Vagina (tissue), 2 donors: ENCODE results near the gene DOCK7. TPM values are rescaled to one million over a fixed set of nuclear protein-coding genes. Genes with fewer than 3 reads are reported as not detected.

ENCODE experiments used
- DNase-seq, 2 donors: peaks; one replicate each; pipeline ENCODE4 v3.0.0-alpha.2; 2017; ENCODE audit errors: extremely low spot score in 2 of 2
- H3K27ac ChIP-seq: fragments of 200-600 bp; sonication (generic); one replicate; pipeline ENCODE4 v1.5.1; 2019
- H3K27me3 ChIP-seq: fragments of 200-600 bp; sonication (generic); one replicate; pipeline ENCODE4 v1.5.1; 2019
- H3K36me3 ChIP-seq, 2 donors: fragments of 200-600 bp; sonication (generic); one replicate each; pipeline ENCODE4 v1.5.1; 2017 to 2019
- H3K4me1 ChIP-seq: fragments of 200-600 bp; sonication (generic); one replicate; pipeline ENCODE4 v1.5.1; 2019
- H3K4me3 ChIP-seq, 2 donors: fragments of 200-600 bp; sonication (generic); 1 replicate in 1 of 2; 2 replicates in 1 of 2; pipeline ENCODE4 v1.5.1; 2016 to 2019
- H3K9me3 ChIP-seq: fragments of 200-600 bp; sonication (generic); one replicate; pipeline ENCODE4 v1.5.1; 2019
- POLR2A ChIP-seq, 2 donors: fragments of 450-650 bp; IDR thresholded peaks; one replicate each; pipeline ENCODE4 v1.6.1; 2017; ENCODE audit warnings: antibody characterized with exemption in 2 of 2, mild to moderate bottlenecking in 2 of 2, moderate library complexity in 2 of 2
- POLR2AphosphoS5 ChIP-seq, 2 donors: sonication (generic); formaldehyde crosslinking; IDR thresholded peaks; one replicate each; pipeline ENCODE4 v1.9.0; 2017; ENCODE audit warnings: antibody characterized with exemption in 2 of 2, mild to moderate bottlenecking in 2 of 2, low read depth in 1 of 2; ENCODE audit not compliant: insufficient read depth in 1 of 2
- intact Hi-C: fragments of 100-400 bp; cut with DNase I; formaldehyde crosslinking; loops from one replicate; pipeline ENCODE4 v1.15.1; 2023
- small RNA-seq: library from RNA; depleted of rRNA; stranded (forward); fragments of <200 nt; gene quantifications from one replicate; pipeline ENCODE3, GENCODE V24; 2016
- total RNA-seq: library from RNA; depleted of rRNA; stranded (reverse); fragments of >200 nt; gene quantifications from one replicate; pipeline ENCODE4 v1.2.3, GENCODE V29; 2016
- TF ChIP-seq, protein P1 (sequence below), 3 experiments: fragments of 450-650 bp in 2 of 3; fragments of 200-600 bp in 1 of 3; sonication (generic) in 1 of 3; IDR thresholded peaks; one replicate each; pipeline ENCODE4 v1.5.1; 2017 to 2019; ENCODE audit warnings: antibody characterized with exemption in 3 of 3, mild to moderate bottlenecking in 2 of 3, moderate library complexity in 2 of 3

Gene DOCK7
- total RNA-seq, 1 donor from 2014 or later, result 34.1 TPM

- Histone ChIP-seq H3K36me3 (no peaks in the 10 kb centered on the region), H3K27me3 (no peaks in the 10 kb centered on the region), H3K27ac (no peak overlapping the region), H3K4me3 (no peak overlapping the region), H3K9me3 (no peaks in the 10 kb centered on the region), H3K4me1 (no peaks in the 10 kb centered on the region)
- TF ChIP-seq POLR2A (IDR thresholded peaks at IDR 0.05), result no peak
- TF ChIP-seq, protein P1, sequence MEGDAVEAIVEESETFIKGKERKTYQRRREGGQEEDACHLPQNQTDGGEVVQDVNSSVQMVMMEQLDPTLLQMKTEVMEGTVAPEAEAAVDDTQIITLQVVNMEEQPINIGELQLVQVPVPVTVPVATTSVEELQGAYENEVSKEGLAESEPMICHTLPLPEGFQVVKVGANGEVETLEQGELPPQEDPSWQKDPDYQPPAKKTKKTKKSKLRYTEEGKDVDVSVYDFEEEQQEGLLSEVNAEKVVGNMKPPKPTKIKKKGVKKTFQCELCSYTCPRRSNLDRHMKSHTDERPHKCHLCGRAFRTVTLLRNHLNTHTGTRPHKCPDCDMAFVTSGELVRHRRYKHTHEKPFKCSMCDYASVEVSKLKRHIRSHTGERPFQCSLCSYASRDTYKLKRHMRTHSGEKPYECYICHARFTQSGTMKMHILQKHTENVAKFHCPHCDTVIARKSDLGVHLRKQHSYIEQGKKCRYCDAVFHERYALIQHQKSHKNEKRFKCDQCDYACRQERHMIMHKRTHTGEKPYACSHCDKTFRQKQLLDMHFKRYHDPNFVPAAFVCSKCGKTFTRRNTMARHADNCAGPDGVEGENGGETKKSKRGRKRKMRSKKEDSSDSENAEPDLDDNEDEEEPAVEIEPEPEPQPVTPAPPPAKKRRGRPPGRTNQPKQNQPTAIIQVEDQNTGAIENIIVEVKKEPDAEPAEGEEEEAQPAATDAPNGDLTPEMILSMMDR (IDR thresholded peaks at IDR 0.05), result peak; percentile 25 to 87 (median 71)
- DNase-seq, result no peak
- intact Hi-C loops, result loop anchor here (2.0 kb wide), 1 partner anchor 231 kb away; no protein-coding TSS in a partner anchor
These were observed 280.7 kb downstream of the DOCK7 start for GRCh38 chr1:62407398-62408009.

- no peak for TF ChIP-seq POLR2A (IDR thresholded peaks at IDR 0.05)
- TF ChIP-seq, protein P1 (IDR thresholded peaks at IDR 0.05), result no peak
- TF ChIP-seq POLR2AphosphoS5 (IDR thresholded peaks at IDR 0.05; ENCODE audit: insufficient read depth in 1 of 2, low read depth in 1 of 2), result no peak
- DNase-seq, result no peak
- Histone ChIP-seq H3K9me3 (no peaks in the 10 kb centered on the region), H3K4me1 (no peaks in the 10 kb centered on the region), H3K4me3 (no peak overlapping the region), H3K36me3 (no peaks in the 10 kb centered on the region), H3K27me3 (no peaks in the 10 kb centered on the region), H3K27ac (no peak overlapping the region)
- intact Hi-C loops, result loop anchor here (2.0 kb wide), 1 partner anchor 230 kb away; no protein-coding TSS in a partner anchor
These were observed 281.6 kb downstream of the DOCK7 start for GRCh38 chr1:62406576-62406975.

DNA sequence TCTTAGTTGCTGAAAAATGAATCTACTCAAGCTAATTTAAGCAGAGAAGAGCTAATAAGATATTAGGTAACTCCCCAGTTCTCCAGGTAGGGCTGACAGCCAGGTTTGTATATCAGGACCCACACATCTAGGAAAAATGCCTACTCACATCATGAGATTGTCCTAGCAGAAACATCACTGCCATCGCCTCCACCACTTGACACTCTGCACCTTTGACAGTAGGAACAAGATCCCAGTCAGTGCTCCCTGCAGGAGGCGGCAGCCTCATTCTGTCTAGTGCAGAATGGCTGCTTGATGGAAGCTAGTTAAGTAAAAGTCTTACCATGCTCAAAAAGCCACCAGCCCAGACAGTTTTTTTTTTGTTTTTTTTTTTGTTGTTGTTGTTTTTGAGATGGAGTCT, 282.9 kb downstream of the DOCK7 start:
- intact Hi-C loops, result no loop called here
- no peaks in the 10 kb centered on the region for H3K9me3 ChIP-seq
- no peak overlapping the region for H3K4me3 ChIP-seq
- DNase-seq, result no peak
- H3K4me1 ChIP-seq, result no peaks in the 10 kb centered on the region
- H3K27me3 ChIP-seq, result no peaks in the 10 kb centered on the region
- TF ChIP-seq POLR2AphosphoS5 (IDR thresholded peaks at IDR 0.05; ENCODE audit: insufficient read depth in 1 of 2, low read depth in 1 of 2), result no peak
- TF ChIP-seq, protein P1 (IDR thresholded peaks at IDR 0.05), result no peak
- TF ChIP-seq POLR2A (IDR thresholded peaks at IDR 0.05), result no peak
- no peaks in the 10 kb centered on the region for H3K36me3 ChIP-seq
- no peak overlapping the region for H3K27ac ChIP-seq

Small RNA genes lying within 50 kb of the gene (small RNA-seq; reads per million reads assigned to genes)
- gene AL451044.1, result not detected

Other genes with a start within 250 kb of the DOCK7 start
- gene ANGPTL3, start 90.9 kb downstream of the DOCK7 start, total RNA-seq, result not detected
- 5.9 TPM for gene ATG4C, start 95.7 kb upstream of the DOCK7 start, total RNA-seq